NCI-H2171 (cell line): ENCODE results near the gene CRY2.

Experiments
- DNase-seq: peaks from one replicate; lab custom pipeline; 2025; lab: John Stamatoyannopoulos, UW

CRY2 gene

GRCh38 chr11:45930951-45931570 lies 83.8 kb downstream of the CRY2 start:
- no peak for DNase-seq

GRCh38 chr11:45931739-45932138 lies 84.5 kb downstream of the CRY2 start:
- no peak for DNase-seq

GRCh38 chr11:45932217-45932616 lies 84.9 kb downstream of the CRY2 start:
- DNase-seq, result no peak
